IPS DF 6.9 (cell line): Measurements from ENCODE around the gene NCR2.

ENCODE experiments used
- DNase-seq: peaks from one replicate; pipeline ENCODE4 v3.0.0-alpha.2; 2013; ENCODE audit warnings: low read depth, low spot score
- H3K27ac ChIP-seq: one replicate; pipeline ENCODE4 v1.5.1; 2013; ENCODE audit warnings: low read length, control low read depth
- H3K27me3 ChIP-seq: 2 replicates; pipeline ENCODE4 v1.6.1; 2013; ENCODE audit warnings: mild to moderate bottlenecking, low read length; ENCODE audit not compliant: control insufficient read depth, insufficient read depth
- H3K36me3 ChIP-seq: 2 replicates; pipeline ENCODE4 v1.6.1; 2013; ENCODE audit warnings: low read length; ENCODE audit not compliant: control insufficient read depth, insufficient read depth
- H3K4me1 ChIP-seq: 2 replicates; pipeline ENCODE4 v1.6.1; 2013; ENCODE audit warnings: low read length; ENCODE audit not compliant: control insufficient read depth, insufficient read depth
- H3K4me3 ChIP-seq: 2 replicates; pipeline ENCODE4 v1.5.1; 2013; ENCODE audit warnings: mild to moderate bottlenecking, low read length
- H3K9me3 ChIP-seq: 2 replicates; pipeline ENCODE4 v1.6.1; 2013; ENCODE audit warnings: low read length, inconsistent platforms; ENCODE audit not compliant: control insufficient read depth, insufficient read depth
- WGBS: extraction: QIAGEN DNeasy Blood & Tissue Kit; methylation state at CpG from one replicate; pipeline ENCODE4 v1.1.7; 2013; ENCODE audit warnings: mixed read lengths, missing lambda C conversion rate; ENCODE audit not compliant: insufficient read length, insufficient coverage; 5-methylcytosine and 5-hydroxymethylcytosine counted together

The NCR2 gene

DNA sequence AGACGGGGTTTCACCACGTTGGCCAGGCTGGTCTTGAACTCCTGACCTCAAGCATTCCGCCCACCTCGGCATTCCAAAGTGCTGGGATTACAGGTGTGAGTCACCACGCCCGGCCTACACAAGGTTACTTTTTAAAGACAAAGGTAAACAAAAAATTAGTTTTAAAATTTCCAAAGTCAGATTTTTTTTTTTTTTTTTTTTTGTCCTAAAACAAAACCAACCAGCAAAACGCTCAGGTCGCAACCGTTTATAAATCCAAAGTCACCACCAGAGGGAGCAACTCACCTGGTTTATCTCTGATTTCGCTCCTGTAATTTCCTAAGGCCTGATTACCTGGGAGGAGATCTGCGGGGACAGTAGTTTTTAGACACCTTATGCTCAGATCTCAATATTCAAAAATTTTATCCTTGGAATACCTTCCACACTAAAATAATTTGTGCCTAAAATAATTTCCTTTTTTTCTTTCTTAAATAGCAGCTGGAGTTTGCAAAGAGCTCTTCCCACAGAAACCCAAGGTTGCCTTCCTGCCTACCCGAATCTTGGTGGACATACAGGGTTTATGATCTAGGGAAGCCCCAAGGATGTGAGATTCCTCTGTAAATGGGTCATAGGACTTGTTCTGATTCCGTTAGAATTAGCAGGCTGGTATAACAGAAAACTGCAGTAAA is 29.1 kb upstream of the NCR2 start:
- Histone ChIP-seq H3K9me3 (no peaks in the 10 kb centered on the region), H3K27me3 (no peaks in the 10 kb centered on the region), H3K4me1 (no peaks in the 10 kb centered on the region), H3K27ac (no peak overlapping the region), H3K4me3 (no peak overlapping the region), H3K36me3 (no peaks in the 10 kb centered on the region)
- whole genome bisulfite sequencing: no CpG with 5 or more reads among the region's 13 CpGs
- peak; percentile 50 for DNase-seq

DNA sequence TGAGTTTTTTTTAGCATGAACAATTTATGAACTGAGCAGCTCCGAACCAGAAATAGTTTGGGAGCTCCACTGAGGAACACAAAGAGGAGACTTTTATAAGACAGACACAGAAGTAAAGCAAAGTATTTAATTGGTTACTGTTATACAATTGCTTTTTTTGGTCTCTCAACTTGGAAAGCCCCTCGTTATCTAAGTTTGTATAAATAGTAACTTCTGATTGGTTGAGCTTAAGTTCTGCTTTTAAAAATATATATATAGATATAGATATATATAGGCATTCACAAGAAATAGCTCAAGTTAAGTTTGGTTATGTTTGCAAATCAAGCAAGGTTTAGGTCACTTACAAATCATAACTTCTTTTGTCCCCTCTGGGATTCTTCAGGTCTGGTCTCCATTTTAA is 20.2 kb upstream of the NCR2 start:
- H3K27me3 ChIP-seq: no peaks in the 10 kb centered on the region
- WGBS: no CpG with 5 or more reads among the region's 2 CpGs
- H3K36me3 ChIP-seq: no peaks in the 10 kb centered on the region

DNA sequence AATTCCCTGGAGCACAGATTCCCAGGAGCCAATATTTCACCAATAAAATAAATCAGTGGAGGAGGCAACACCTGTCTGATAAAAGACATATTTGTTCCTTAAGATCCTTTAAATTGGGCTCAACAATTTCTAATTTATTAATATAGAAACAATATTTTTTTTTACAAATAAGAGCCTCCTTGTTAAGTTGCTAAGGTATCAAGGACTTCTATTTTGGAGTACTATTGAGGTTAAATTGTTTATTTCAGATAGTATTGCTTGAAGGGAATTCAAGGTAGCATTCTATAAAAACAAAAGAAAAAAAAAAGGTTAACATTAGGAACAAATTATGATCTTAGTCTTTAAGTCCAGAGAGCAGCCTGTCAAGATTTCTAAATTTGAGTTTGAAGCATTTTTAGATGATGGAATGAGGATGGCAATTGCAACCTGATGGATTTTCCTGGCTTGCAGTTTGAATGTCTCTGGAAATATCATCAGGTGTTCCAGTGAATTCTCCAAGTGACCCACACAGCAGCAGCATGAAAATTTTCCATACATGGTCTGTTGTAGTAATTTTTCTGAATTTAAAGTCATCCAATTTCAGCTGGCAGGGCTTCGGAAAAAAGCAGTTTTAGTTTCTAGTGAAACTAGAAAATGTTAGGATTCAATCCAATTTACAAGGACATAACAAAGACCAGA is 19.3 kb upstream of the NCR2 start:
- WGBS: no CpG with 5 or more reads among the region's 1 CpG
- DNase-seq: no peak

More for the DNA sequence above, 20.2 kb upstream of the NCR2 start:
- H3K4me3 ChIP-seq: no peak overlapping the region
- peaks cover 4% of the 10 kb centered on the region for H3K4me1 ChIP-seq
- H3K27ac ChIP-seq: no peak overlapping the region
- DNase-seq: no peak
- H3K9me3 ChIP-seq: no peaks in the 10 kb centered on the region

DNA sequence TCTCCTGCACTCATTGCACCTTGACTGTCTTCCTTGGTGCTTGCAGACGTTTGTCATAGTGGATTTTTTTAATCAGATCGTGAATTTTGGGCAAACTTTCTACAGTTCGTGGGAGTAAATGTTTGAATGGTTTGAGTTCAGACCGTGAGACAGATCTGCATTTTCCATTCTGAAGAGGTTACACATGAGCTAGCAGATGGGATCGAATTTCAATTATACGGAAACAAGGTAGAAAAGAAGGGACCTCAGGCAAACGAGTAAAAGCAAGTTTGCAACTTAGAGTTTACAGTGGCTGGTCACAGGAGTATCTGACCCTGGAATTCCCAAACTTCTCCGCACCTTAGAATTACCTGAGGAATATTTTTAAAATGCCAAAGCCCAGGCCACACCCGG is 17.2 kb upstream of the NCR2 start:
- WGBS: no CpG with 5 or more reads among the region's 9 CpGs
- H3K9me3 ChIP-seq: no peaks in the 10 kb centered on the region
- H3K36me3 ChIP-seq: no peaks in the 10 kb centered on the region
- peaks cover 4% of the 10 kb centered on the region for H3K4me1 ChIP-seq
- no peak overlapping the region for H3K27ac ChIP-seq
- DNase-seq: no peak
- H3K27me3 ChIP-seq: no peaks in the 10 kb centered on the region
- H3K4me3 ChIP-seq: no peak overlapping the region

More for the DNA sequence above, 19.3 kb upstream of the NCR2 start:
- no peaks in the 10 kb centered on the region for H3K36me3 ChIP-seq
- H3K4me1 ChIP-seq: peaks cover 4% of the 10 kb centered on the region
- H3K9me3 ChIP-seq: no peaks in the 10 kb centered on the region
- no peak overlapping the region for H3K27ac ChIP-seq
- H3K27me3 ChIP-seq: no peaks in the 10 kb centered on the region
- no peak overlapping the region for H3K4me3 ChIP-seq

DNA sequence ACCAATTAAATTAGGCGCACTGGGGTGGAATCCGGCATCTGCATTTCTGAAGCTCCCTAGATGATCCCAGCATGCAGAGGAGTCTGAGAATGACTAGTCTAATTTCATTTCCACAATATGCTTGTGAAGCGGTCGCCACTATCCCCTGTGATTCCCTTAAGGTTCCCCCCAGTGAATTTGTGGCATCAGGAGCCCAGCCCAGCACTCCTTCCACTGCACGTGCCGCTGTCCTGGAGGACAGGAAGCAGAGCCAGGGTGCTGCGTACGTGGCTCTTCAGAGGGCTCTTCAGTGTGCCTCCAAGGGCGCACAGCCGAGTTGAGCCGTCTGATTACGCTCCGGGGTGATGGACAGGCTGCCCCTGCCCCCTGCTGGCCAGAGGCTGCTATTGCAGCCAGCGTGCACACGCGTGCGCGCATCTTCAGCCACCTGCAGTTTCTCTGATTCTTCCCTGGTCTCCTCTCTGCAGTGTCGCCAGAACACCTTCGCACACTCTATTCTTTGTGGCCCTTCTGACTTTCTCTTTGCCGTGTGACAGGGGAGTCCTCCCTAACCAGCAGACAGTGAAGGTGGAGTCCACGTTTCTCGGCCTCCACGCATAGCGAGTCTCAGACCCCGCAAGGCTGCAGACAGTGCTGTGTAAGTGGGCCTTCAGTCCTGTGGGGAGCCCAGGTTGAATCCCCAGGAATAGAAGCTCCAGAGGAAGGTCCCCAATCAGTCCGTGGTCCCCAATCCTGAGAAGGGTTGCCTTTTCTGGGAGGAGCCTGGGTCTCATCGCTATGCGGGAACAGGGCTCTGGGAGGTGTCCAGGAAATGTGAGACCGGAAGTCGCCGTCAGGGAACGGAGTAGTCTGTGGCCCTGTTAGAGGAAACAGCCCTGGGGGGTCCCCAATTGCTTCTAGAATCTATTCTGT is 16.5 kb upstream of the NCR2 start:
- Histone ChIP-seq H3K36me3 (no peaks in the 10 kb centered on the region), H3K9me3 (no peaks in the 10 kb centered on the region), H3K4me3 (no peak overlapping the region), H3K27me3 (no peaks in the 10 kb centered on the region), H3K27ac (no peak overlapping the region), H3K4me1 (peaks cover 4% of the 10 kb centered on the region)
- peak; percentile 73 for DNase-seq
- no CpG with 5 or more reads among the region's 33 CpGs for WGBS

DNA sequence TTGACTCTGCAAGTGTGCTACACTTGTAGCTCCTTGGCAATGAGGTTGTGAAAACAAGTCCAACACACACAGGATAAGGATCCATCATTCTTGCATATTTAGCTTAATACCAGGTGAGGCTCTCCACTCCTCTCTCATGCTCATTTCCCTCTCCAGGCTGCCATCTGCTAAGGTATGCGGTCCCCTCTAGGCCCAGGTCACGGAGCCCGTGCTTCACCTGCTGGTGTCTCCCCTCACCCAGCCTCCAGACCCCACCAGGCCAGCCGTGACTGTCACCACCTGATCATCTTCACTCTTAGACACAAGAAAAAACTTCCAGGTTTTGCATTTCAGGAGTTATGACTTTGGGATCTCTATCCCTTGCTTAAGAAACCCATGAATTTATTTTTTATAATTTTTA is 14.2 kb upstream of the NCR2 start:
- no CpG with 5 or more reads among the region's 4 CpGs for WGBS
- DNase-seq: no peak
- H3K4me1 ChIP-seq: peaks cover 4% of the 10 kb centered on the region

DNA sequence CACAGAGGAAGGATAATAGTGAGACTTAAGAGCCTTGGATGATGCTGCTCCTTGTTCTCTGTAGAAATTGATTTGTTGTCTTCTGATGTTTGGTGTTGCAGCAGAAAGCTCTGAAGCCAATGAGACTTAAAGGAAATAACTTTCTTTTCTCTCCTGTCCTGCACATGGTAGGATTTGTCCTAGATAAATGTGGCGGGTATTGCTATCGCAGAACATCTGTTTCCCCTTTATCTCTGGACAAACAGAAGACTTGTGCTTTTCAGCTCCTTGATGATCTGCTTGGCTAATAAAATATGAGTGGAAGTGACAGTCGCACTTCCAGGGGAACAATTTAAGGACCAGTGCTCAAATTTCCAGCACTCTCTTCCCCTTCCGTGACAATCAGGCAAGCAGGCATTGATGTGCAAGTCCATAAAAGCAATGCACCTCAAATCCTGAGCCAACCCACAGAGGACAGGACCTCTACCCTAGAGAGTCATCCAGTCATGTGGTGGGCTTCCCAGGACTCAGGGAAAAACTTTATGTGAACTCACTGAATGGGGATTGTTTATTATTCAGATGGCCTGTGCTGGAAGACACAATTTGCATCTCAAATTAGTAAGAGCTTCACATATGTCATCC is 9.9 kb upstream of the NCR2 start:
- DNase-seq: no peak
- no peaks in the 10 kb centered on the region for H3K27me3 ChIP-seq

More for the DNA sequence above, 14.2 kb upstream of the NCR2 start:
- Histone ChIP-seq H3K36me3 (no peaks in the 10 kb centered on the region), H3K4me3 (no peak overlapping the region), H3K27ac (no peak overlapping the region), H3K27me3 (no peaks in the 10 kb centered on the region), H3K9me3 (no peaks in the 10 kb centered on the region)

DNA sequence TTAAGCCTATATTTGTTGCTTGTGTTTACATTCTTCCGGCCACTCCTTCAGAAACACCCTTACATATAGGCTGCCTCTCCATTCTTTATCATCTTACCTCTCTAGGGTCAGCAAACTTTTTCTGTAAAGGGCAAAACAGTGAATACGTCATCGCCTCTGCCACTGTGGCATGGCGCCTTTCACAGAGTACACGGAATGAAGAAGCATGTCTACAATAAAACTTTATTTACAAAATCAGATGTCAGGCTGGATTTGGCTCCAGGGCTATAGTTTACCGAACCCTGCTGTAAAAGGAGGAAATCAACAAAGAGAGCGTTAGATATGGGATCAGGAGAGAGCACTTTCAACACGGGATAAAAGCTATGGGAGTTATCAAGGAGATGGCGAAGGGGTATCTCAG is 9.3 kb upstream of the NCR2 start:
- H3K4me3 ChIP-seq: no peak overlapping the region
- H3K27me3 ChIP-seq: no peaks in the 10 kb centered on the region
- no peaks in the 10 kb centered on the region for H3K36me3 ChIP-seq
- no peaks in the 10 kb centered on the region for H3K9me3 ChIP-seq
- no CpG with 5 or more reads among the region's 9 CpGs for WGBS
- H3K27ac ChIP-seq: no peak overlapping the region
- DNase-seq: no peak
- H3K4me1 ChIP-seq: no peaks in the 10 kb centered on the region; the same call in 1 of the 2 replicates

More for the DNA sequence above, 9.9 kb upstream of the NCR2 start:
- WGBS: no CpG with 5 or more reads among the region's 4 CpGs
- H3K9me3 ChIP-seq: no peaks in the 10 kb centered on the region
- no peaks in the 10 kb centered on the region for H3K36me3 ChIP-seq
- no peak overlapping the region for H3K27ac ChIP-seq
- H3K4me1 ChIP-seq: no peaks in the 10 kb centered on the region; the same call in 1 of the 2 replicates
- no peak overlapping the region for H3K4me3 ChIP-seq

DNA sequence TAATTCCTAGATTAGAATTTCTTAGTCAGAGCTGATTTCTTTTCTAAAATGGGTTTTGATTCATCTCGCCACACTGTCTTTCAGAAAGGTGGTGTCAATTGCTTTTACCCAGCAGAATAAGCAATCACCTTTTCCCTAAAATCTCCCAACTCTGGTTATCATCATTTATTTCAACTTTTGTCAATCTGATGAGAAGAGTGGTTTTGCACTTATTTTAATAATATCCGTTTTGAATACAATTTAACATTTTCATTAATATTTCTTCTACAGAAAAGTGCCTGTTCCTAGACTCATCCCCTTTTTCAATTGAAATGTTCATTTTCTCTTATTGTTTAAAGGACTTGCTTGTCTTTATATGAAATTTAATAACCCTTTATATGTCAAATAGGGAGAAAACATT is 8.2 kb upstream of the NCR2 start:
- no peaks in the 10 kb centered on the region for H3K36me3 ChIP-seq
- H3K27ac ChIP-seq: no peak overlapping the region
- no peak for DNase-seq
- no peak overlapping the region for H3K4me3 ChIP-seq
- no peaks in the 10 kb centered on the region for H3K27me3 ChIP-seq
- no CpG with 5 or more reads among the region's 2 CpGs for WGBS
- H3K4me1 ChIP-seq: no peaks in the 10 kb centered on the region; the same call in 1 of the 2 replicates
- H3K9me3 ChIP-seq: no peaks in the 10 kb centered on the region
